ENCODE data around the gene COL6A2. TPM values are rescaled to one million over a fixed set of nuclear protein-coding genes. Genes with fewer than 3 reads are reported as not detected.

The COL6A2 gene
- total RNA-seq, 1 experiment from 2014 or later = 87.0 TPM

DNA sequence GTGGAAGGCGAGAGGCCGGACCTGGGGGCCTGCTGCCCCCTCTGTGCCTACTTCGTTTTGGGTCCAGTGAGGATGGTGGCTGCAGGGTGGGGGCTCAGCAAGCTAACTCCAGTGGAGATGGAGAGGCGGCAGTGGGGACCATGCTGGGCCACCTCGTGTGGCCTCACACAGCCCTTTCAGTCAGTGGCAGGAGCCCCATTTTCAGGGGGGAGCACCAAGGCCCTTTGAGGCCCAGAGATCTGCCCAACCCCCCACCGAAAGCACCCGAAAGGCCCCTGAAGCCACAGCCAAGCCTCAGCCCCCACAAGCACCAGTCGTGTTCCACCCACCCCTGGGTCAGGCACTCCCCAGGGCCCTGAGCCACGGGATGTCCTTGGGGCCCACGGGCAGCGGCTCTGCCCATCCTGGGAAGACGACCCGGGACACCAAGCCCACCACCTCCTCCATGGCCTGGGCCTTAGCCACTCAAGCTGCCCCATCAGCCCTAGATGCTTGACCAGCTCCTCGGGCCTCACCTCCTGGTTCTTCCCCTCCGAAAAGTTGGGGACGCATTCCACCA is 57.1 kb downstream of the COL6A2 start:
- TF ChIP-seq, protein P1, sequence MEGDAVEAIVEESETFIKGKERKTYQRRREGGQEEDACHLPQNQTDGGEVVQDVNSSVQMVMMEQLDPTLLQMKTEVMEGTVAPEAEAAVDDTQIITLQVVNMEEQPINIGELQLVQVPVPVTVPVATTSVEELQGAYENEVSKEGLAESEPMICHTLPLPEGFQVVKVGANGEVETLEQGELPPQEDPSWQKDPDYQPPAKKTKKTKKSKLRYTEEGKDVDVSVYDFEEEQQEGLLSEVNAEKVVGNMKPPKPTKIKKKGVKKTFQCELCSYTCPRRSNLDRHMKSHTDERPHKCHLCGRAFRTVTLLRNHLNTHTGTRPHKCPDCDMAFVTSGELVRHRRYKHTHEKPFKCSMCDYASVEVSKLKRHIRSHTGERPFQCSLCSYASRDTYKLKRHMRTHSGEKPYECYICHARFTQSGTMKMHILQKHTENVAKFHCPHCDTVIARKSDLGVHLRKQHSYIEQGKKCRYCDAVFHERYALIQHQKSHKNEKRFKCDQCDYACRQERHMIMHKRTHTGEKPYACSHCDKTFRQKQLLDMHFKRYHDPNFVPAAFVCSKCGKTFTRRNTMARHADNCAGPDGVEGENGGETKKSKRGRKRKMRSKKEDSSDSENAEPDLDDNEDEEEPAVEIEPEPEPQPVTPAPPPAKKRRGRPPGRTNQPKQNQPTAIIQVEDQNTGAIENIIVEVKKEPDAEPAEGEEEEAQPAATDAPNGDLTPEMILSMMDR (IDR thresholded peaks at IDR 0.05 in 2 of 3, conservative IDR thresholded peaks at IDR 0.05 in 1 of 3; ENCODE audit: borderline replicate concordance in 1 of 3, insufficient read depth in 1 of 3, low read depth in 2 of 3, low read length in 2 of 3) = no peak
- TF ChIP-seq ZBTB33 (IDR thresholded peaks at IDR 0.05; ENCODE audit: extremely low read depth, insufficient replicate concordance, low read length) (no peak), CEBPB (IDR thresholded peaks at IDR 0.05; ENCODE audit: low read depth) (no peak), MAX (IDR thresholded peaks at IDR 0.05) (no peak), CBX3 (IDR thresholded peaks at IDR 0.05; ENCODE audit: low read depth) (no peak), ATF3 (IDR thresholded peaks at IDR 0.05) (no peak), JUND (IDR thresholded peaks at IDR 0.05) (no peak), SRF (IDR thresholded peaks at IDR 0.05; ENCODE audit: low read depth) (no peak), ELF1 (IDR thresholded peaks at IDR 0.05; ENCODE audit: borderline replicate concordance, low read depth) (no peak), ZNF274 (IDR thresholded peaks at IDR 0.05; ENCODE audit: low read depth, low read length) (no peak), RAD21 (IDR thresholded peaks at IDR 0.05; ENCODE audit: low read depth) (no peak), TCF7L2 (IDR thresholded peaks at IDR 0.05; ENCODE audit: borderline replicate concordance, extremely low read depth, insufficient read depth, insufficient read length) (no peak), POLR2A (IDR thresholded peaks at IDR 0.05; ENCODE audit: borderline replicate concordance, extremely low read depth, insufficient read depth, insufficient read length) (no peak), POLR2AphosphoS5 (IDR thresholded peaks at IDR 0.05; ENCODE audit: low read depth, low read length) (no peak), SP1 (IDR thresholded peaks at IDR 0.05; ENCODE audit: low read depth) (no peak), EGR1 (IDR thresholded peaks at IDR 0.05; ENCODE audit: low read depth) (no peak)
- TF ChIP-seq, protein P2, sequence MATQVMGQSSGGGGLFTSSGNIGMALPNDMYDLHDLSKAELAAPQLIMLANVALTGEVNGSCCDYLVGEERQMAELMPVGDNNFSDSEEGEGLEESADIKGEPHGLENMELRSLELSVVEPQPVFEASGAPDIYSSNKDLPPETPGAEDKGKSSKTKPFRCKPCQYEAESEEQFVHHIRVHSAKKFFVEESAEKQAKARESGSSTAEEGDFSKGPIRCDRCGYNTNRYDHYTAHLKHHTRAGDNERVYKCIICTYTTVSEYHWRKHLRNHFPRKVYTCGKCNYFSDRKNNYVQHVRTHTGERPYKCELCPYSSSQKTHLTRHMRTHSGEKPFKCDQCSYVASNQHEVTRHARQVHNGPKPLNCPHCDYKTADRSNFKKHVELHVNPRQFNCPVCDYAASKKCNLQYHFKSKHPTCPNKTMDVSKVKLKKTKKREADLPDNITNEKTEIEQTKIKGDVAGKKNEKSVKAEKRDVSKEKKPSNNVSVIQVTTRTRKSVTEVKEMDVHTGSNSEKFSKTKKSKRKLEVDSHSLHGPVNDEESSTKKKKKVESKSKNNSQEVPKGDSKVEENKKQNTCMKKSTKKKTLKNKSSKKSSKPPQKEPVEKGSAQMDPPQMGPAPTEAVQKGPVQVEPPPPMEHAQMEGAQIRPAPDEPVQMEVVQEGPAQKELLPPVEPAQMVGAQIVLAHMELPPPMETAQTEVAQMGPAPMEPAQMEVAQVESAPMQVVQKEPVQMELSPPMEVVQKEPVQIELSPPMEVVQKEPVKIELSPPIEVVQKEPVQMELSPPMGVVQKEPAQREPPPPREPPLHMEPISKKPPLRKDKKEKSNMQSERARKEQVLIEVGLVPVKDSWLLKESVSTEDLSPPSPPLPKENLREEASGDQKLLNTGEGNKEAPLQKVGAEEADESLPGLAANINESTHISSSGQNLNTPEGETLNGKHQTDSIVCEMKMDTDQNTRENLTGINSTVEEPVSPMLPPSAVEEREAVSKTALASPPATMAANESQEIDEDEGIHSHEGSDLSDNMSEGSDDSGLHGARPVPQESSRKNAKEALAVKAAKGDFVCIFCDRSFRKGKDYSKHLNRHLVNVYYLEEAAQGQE (IDR thresholded peaks at IDR 0.05; ENCODE audit: low read depth) = no peak
- intact Hi-C loops (cut with micrococcal nuclease) = no loop called here
- RAD21 ChIA-PET (ENCODE audit: low non-redundant PET in 1 of 2, low total read pairs in 2 of 2, uncharacterized antibody in 2 of 2, unreplicated experiment in 2 of 2) = no interaction called here

More for the DNA sequence above, 57.1 kb downstream of the COL6A2 start:
- Histone ChIP-seq H3K27ac (ENCODE audit: low read depth, low read length) (no peak overlapping the region), H3K27me3 (ENCODE audit: insufficient read depth, low read length) (no peaks in the 10 kb centered on the region), H3K36me3 (ENCODE audit: control insufficient read depth in 1 of 2, insufficient read depth in 2 of 2, low read length in 2 of 2) (no peaks in the 10 kb centered on the region), H3K9me3 (ENCODE audit: control insufficient read depth in 1 of 2, insufficient read depth in 1 of 2, low read depth in 1 of 2, low read length in 2 of 2) (no peaks in the 10 kb centered on the region), H3K4me1 (ENCODE audit: control insufficient read depth in 1 of 2, insufficient read depth in 2 of 2, low read length in 2 of 2) (peaks cover 7 to 8% of the 10 kb centered on the region in 2 experiments; a peak in 3 of 4 replicates), H3K79me2 (ENCODE audit: insufficient read depth, low read length) (no peaks in the 10 kb centered on the region), H2AFZ (ENCODE audit: low read depth, low read length, poor library complexity, severe bottlenecking) (no peak overlapping the region), H4K20me1 (ENCODE audit: insufficient read depth) (no peaks in the 10 kb centered on the region), H3K4me3 (replicated peaks in 1 of 2; ENCODE audit: low read depth in 1 of 2, low read length in 2 of 2) (no peak overlapping the region), H3K9ac (ENCODE audit: low read length) (no peak overlapping the region), H3K9me2 (ENCODE audit: insufficient read depth) (no peaks in the 10 kb centered on the region), H3K4me2 (ENCODE audit: low read length) (no peak overlapping the region)
- DNase-seq (ENCODE audit: low read depth, low spot score) (no peak), ATAC-seq (no peak)
- BruUV-seq (replicated peaks) = no TSS peak
- ChIA-PET CTCF (no interaction called here), POLR2A (no interaction called here)

All from HCT116 (cell line).